ENCODE results near the gene CCDC107.
"Not testable (repeated sequence)": the region's sequence is repeated elsewhere in the genome, so short reads cannot be mapped to it uniquely, and the experiment has no call there.

Gene CCDC107

DNA sequence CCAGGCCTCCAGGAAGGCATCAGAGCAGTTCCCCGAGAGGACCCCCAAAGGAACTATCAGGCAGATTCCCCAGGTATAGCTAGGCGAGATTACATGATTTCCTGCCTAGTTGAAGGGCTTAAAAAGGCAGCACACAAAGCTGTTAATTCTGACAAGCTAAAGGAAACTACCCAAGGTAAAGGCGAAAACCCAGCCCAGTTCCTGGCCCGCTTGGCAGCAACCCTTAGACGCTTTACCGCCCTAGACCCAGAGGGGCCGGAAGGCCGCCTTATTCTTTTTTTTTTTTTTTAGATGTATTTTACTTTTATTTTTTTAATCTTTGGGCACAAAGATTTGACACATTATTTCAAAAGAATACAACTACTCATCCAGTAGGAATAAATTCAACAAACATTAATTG, 19.3 kb upstream of the CCDC107 start:
- DNase-seq: not testable (repeated sequence)

GRCh38 chr9:35639225-35639624, 18.9 kb upstream of the CCDC107 start:
- DNase-seq: not testable (repeated sequence)

GRCh38 chr9:35639631-35640030, 18.5 kb upstream of the CCDC107 start:
- DNase-seq: no peak

- DNase-seq: not testable (repeated sequence)
Measured at GRCh38 chr9:35640431-35640830, 17.7 kb upstream of the CCDC107 start.

GRCh38 chr9:35641478-35641877, 16.6 kb upstream of the CCDC107 start:
- not testable (repeated sequence) for DNase-seq

- no peak for DNase-seq
Measured at GRCh38 chr9:35643046-35643445, 15.0 kb upstream of the CCDC107 start.

DNA sequence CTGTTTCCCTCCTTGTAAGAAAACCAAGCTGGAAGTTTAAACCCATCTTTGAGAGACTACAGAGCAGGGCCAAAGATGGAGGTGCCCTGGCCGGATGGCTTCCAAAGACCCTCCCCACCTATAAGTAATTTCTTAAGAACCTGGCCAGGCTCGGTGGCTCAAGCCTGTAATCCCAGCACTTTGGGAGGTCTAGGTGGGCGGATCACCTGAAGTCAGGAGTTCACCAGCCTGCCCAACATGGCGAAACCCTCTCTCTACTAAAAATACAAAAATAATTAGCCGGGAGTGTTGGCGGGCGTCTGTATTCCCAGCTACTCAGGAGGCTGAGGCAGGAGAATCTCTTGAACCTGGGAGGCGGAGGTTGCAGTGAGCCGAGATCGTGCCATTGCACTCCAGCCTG, 12.4 kb upstream of the CCDC107 start:
- not testable (repeated sequence) for DNase-seq

DNA sequence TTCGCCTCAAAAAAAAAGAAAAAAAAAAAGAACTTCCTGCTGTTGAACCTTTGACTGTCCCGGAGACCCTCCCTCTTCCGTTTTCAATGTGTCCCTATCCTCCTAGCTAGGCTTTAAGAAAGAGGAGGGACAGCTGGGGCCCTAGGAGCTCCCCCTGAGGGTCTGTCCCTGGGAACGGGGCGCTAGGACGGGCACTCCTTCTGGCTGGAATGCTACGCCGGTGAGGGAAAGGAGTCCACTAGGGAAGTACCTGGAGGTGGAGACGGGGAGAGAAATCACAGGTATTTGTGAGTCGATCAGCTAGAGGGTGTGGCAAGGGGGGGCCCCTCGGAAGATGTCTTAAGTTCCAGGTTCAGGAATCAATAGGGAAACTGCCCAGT, 11.9 kb upstream of the CCDC107 start:
- peak; percentile 59 for DNase-seq

GRCh38 chr9:35646533-35647265, 11.4 kb upstream of the CCDC107 start:
- DNase-seq: peak; percentile 80

- no peak for DNase-seq
Measured at GRCh38 chr9:35649431-35650340, 8.4 kb upstream of the CCDC107 start.

GRCh38 chr9:35650341-35651158, 7.5 kb upstream of the CCDC107 start, which contains the start of gene SIT1:
Gene SIT1, minus strand, starts transcription at chr9:35650931. Its CDS starts 78 bp downstream, at chr9:35650853.
- no peak for DNase-seq

- DNase-seq: no peak
Measured at GRCh38 chr9:35651956-35652828, 5.9 kb upstream of the CCDC107 start.

DNA sequence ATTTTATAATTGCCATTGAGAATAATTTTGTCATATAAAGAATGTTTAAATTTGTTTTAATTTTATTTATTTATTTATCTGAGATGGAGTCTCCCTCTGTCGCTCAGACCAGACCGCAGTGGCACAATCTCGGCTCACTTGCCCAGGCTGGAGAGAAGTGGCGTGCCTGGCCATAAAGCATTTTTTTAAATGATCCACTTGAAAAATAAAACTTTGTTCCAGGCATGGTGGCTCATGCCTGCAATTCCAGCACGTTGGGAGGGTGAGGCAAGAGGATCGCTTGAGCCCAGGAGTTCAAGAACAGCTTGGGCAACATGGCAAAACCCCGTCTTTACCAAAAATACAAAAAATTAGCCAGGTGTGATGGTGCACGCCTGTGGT, 5.3 kb upstream of the CCDC107 start:
- no peak for DNase-seq

- DNase-seq: no peak
Measured at GRCh38 chr9:35653611-35654010, 4.5 kb upstream of the CCDC107 start.

DNA sequence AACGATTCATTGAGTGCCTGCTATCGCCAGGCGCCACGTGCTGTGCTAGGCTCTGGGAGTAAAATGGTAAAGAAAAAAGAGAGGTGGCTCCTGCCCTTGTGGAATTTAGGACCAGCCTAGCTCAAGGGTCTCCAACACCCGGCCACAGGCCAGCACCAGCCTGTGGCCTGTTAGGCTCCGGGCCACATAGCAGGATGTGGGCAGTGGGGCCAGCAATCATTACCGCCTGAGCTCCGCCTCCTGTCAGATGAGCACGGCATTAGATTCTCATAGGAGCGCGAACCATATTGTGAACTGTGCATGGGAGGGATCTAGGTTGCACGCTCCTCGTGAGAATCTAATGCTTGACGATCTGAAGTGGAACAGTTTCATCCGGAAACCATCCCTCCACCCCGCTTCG, 1.7 kb upstream of the CCDC107 start:
- no peak for DNase-seq

DNA sequence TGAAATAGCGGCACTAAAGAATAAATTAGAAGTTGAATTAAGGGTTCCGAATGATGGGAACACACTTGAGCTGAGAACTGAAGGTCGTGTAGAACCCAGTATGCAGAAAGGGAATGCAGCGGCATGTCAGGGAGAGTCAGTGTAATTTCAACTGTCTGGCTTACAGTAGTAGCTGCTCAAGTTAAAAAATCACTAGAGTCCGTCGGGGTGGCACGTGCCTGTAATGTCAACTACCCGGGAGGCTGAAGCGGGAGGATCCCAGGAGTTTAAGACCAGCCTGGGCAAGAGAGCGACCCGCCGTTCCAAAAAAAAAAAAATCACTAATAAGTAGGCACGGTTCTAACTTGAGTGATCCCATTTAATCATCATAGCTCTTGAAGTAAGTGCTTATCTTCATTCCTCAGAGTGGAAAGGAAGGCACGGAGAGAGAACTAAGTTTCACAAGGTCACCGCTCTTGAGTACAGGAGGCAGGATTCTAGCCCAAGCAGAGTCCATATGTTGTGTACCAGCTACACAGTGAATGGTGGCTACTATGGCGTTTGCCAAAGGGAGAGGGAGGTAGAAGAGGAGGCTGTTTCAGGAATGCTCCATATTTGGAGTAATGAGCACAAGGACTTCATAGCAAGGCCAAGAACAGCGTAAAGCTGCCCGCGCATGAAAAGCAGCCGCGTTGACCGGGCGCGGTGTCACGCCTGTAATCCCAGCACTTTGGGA, 1.1 kb upstream of the CCDC107 start:
- DNase-seq: no peak

DNA sequence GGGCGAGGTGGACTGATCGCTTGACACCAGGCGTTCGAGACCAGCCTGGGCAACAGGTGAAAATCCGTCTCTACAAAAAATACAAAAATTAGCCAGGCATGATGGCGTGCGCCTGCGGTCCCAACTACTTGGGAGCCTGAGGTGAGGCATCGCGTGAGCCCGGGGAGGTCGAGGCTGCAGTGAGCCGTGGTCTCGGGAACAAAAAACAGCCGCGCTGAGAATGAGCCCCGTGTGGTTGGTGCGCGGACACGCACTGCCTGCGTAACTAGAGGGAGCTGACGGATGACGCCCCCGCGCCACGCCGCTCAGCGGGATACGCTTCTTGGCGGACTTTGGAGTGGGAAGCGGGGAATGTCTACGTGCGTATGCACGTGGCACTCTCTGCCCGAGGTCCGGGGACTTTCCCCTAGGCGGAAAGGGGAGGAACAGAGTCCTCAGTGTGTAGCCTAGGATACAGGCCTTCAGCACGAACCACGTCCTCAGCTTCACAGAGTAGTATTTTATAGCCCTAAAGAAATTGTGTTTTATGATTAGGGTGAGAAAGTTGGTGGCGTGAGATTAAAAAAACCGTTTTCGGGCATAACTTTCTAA, 451 bp upstream of the CCDC107 start, which contains the start of gene RMRP:
Gene RMRP (minus strand): TSS at position 474 of the 591 bp plus-strand sequence.
- peak; percentile 95 for DNase-seq

GRCh38 chr9:35658968-35659220, 802 bp downstream of the CCDC107 start:
- DNase-seq: no peak

- no peak for DNase-seq
Measured at GRCh38 chr9:35659340-35659739, 1.2 kb downstream of the CCDC107 start.

GRCh38 chr9:35660966-35661415, 2.9 kb downstream of the CCDC107 start:
- no peak for DNase-seq

GRCh38 chr9:35661756-35662350, 3.8 kb downstream of the CCDC107 start:
- no peak for DNase-seq
